Measurements from ENCODE around the gene C11orf68. TPM values are rescaled to one million over a fixed set of nuclear protein-coding genes. Genes with fewer than 3 reads are reported as not detected.

C11orf68 gene
- 21.6 TPM for total RNA-seq
- polyA plus RNA-seq: 10 to 100 TPM; 65.8 to 90.7 (median 85.0) TPM

- no peaks in the 10 kb centered on the region for H3K9me3 Mint-ChIP-seq
- peaks cover 46% of the 10 kb centered on the region for H3K4me1 ChIP-seq (ENCODE audit: control insufficient read depth, insufficient read depth, low read length, poor library complexity, severe bottlenecking)
- peak; percentile 75 to 77 for ATAC-seq (ENCODE audit: low read depth in 2 of 2)
These were observed at the start of gene C11orf68 for GRCh38 chr11:65918211-65919140. C11orf68 (minus strand) TSS chr11:65919062; CDS start chr11:65919031, 31 bp downstream.

DNA sequence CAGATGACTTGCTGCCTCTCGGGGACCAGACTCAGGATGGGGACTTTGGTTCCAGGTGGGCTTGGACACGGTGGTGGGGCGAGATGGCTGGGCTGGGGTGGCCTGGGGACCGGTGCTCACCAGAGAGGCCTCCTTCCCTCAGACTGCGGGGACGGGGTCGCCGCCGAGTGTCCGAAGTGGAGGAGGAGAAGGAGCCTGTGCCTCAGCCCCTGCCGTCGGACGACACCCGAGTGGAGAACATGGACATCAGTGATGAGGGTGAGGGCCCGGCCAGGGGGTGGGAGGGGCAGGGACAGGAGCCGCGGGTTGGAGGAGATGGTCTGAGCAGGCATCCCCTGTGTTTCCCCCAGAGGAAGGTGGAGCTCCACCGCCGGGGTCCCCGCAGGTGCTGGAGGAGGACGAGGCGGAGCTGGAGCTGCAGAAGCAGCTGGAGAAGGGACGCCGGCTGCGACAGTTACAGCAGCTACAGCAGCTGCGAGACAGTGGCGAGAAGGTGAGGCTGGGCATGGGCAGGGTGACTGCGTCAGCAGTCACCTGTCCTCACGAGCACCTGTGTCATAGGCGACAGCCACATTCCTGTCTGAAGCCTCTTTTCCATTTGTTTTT, 48.6 kb upstream of the C11orf68 start:
- no peak overlapping the region for H3K27ac Mint-ChIP-seq
- ATAC-seq (ENCODE audit: low read depth in 2 of 2) (no peak), DNase-seq (no peak)
- H3K4me3 Mint-ChIP-seq: no peak overlapping the region
- Histone ChIP-seq H3K4me1 (ENCODE audit: control insufficient read depth, insufficient read depth, low read length, poor library complexity, severe bottlenecking) (peaks cover 21% of the 10 kb centered on the region), H3K9me3 (ENCODE audit: control insufficient read depth in 2 of 2, low read length in 2 of 2) (no peaks in the 10 kb centered on the region), H3K36me3 (ENCODE audit: control insufficient read depth, insufficient read depth, low read length) (peaks cover 69% of the 10 kb centered on the region), H3K4me3 (ENCODE audit: low read depth, low read length) (no peak overlapping the region), H3K27ac (ENCODE audit: insufficient read depth, low read length, poor library complexity, severe bottlenecking) (no peak overlapping the region), H3K27me3 (ENCODE audit: control insufficient read depth, insufficient read depth, low read length) (no peaks in the 10 kb centered on the region)
- peaks cover 0 to 45% (median 22%) of the 10 kb centered on the region in 4 donors for H3K4me1 Mint-ChIP-seq
- no peaks in the 10 kb centered on the region for H3K9me3 Mint-ChIP-seq
- H3K36me3 Mint-ChIP-seq: peaks cover 42% of the 10 kb centered on the region
- no peaks in the 10 kb centered on the region for H3K27me3 Mint-ChIP-seq

More at GRCh38 chr11:65918211-65919140, at the start of gene C11orf68:
- peaks cover 15% of the 10 kb centered on the region for H3K36me3 Mint-ChIP-seq
- no peaks in the 10 kb centered on the region for H3K27me3 ChIP-seq (ENCODE audit: control insufficient read depth, insufficient read depth, low read length)
- H3K4me3 Mint-ChIP-seq: peak within 1 kb of the TSS; percentile 90 to 98 (median 94)
- H3K36me3 ChIP-seq (ENCODE audit: control insufficient read depth, insufficient read depth, low read length): peaks cover 13% of the 10 kb centered on the region
- peak within 1 kb of the TSS; percentile 86 to 97 (median 92) for H3K27ac Mint-ChIP-seq
- peak within 1 kb of the TSS; percentile 81 for H3K27ac ChIP-seq (ENCODE audit: insufficient read depth, low read length, poor library complexity, severe bottlenecking)
- DNase-seq: peak in 1 of 3 donors; percentile 52
- peak within 1 kb of the TSS; percentile 85 for H3K4me3 ChIP-seq (ENCODE audit: low read depth, low read length)
- H3K4me1 Mint-ChIP-seq: peaks cover 0 to 57% (median 25%) of the 10 kb centered on the region in 4 donors
- H3K9me3 ChIP-seq (ENCODE audit: control insufficient read depth in 2 of 2, low read length in 2 of 2): no peaks in the 10 kb centered on the region
- no peaks in the 10 kb centered on the region for H3K27me3 Mint-ChIP-seq

DNA sequence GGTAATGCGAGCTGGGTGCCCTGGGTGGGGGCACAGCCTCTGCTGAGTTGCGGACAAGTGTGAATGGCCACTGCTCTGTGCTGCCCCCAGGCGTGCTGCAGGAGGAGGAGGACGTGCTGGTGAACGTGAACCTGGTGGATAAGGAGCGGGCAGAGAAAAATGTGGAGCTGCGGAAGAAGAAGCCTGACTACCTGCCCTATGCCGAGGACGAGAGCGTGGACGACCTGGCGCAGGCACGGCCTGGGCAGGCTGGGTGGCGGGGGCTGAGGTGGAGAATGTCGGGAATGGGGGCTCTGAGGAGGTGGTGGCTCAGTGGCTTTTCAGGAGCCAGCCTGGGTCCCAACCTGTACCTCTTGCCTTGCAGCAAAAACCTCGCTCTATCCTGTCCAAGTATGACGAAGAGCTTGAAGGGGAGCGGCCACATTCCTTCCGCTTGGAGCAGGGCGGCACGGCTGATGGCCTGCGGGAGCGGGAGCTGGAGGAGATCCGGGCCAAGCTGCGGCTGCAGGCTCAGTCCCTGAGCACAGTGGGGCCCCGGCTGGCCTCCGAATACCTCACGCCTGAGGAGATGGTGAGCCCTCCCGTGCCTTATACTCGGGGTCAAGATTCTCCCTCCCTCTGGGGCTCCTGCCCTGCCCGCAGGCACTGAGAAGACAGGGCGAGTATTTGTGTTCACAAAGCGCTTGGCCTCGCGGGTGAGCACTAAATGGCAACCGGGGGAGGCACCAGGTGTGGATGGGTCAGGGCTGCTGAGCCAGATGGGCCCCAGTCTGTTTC, 47.3 kb upstream of the C11orf68 start:
- Histone ChIP-seq H3K27ac (ENCODE audit: insufficient read depth, low read length, poor library complexity, severe bottlenecking) (no peak overlapping the region), H3K27me3 (ENCODE audit: control insufficient read depth, insufficient read depth, low read length) (no peaks in the 10 kb centered on the region), H3K4me1 (ENCODE audit: control insufficient read depth, insufficient read depth, low read length, poor library complexity, severe bottlenecking) (peaks cover 25% of the 10 kb centered on the region), H3K4me3 (ENCODE audit: low read depth, low read length) (no peak overlapping the region), H3K9me3 (ENCODE audit: control insufficient read depth in 2 of 2, low read length in 2 of 2) (no peaks in the 10 kb centered on the region), H3K36me3 (ENCODE audit: control insufficient read depth, insufficient read depth, low read length) (peaks cover 69% of the 10 kb centered on the region)
- ATAC-seq (ENCODE audit: low read depth in 2 of 2) (no peak), DNase-seq (no peak)
- Mint-ChIP-seq H3K9me3 (no peaks in the 10 kb centered on the region), H3K27ac (no peak overlapping the region), H3K4me3 (peak overlapping the region in 1 of 4 donors; percentile 52), H3K27me3 (no peaks in the 10 kb centered on the region), H3K4me1 (peaks cover 0 to 49% (median 28%) of the 10 kb centered on the region in 4 donors), H3K36me3 (peaks cover 39% of the 10 kb centered on the region)

DNA sequence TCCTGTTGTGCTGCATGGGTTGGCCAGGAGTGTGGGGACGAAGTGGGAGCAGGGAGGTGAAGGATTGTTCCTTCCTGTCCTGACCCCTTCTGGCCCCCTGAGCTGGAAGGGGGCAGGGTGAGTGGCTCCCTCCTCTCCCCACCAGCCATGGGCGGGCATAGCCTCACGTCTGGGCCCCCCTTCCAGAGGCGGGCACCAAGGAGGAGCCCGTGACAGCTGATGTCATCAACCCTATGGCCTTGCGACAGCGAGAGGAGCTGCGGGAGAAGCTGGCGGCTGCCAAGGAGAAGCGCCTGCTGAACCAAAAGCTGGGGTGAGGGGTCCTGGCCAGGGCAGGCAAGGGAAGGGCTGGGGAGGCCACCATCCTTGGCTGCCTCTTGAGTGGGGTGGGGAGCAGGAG, 46.0 kb upstream of the C11orf68 start:
- Histone ChIP-seq H3K27me3 (ENCODE audit: control insufficient read depth, insufficient read depth, low read length) (no peaks in the 10 kb centered on the region), H3K4me1 (ENCODE audit: control insufficient read depth, insufficient read depth, low read length, poor library complexity, severe bottlenecking) (peaks cover 29% of the 10 kb centered on the region), H3K36me3 (ENCODE audit: control insufficient read depth, insufficient read depth, low read length) (peaks cover 62% of the 10 kb centered on the region), H3K27ac (ENCODE audit: insufficient read depth, low read length, poor library complexity, severe bottlenecking) (no peak overlapping the region), H3K9me3 (ENCODE audit: control insufficient read depth in 2 of 2, low read length in 2 of 2) (no peaks in the 10 kb centered on the region), H3K4me3 (ENCODE audit: low read depth, low read length) (no peak overlapping the region)
- ATAC-seq (ENCODE audit: low read depth in 2 of 2) (no peak), DNase-seq (no peak)
- H3K27ac Mint-ChIP-seq: no peak overlapping the region
- H3K9me3 Mint-ChIP-seq: no peaks in the 10 kb centered on the region
- peaks cover 39% of the 10 kb centered on the region for H3K36me3 Mint-ChIP-seq
- H3K27me3 Mint-ChIP-seq: no peaks in the 10 kb centered on the region
- no peak overlapping the region for H3K4me3 Mint-ChIP-seq
- H3K4me1 Mint-ChIP-seq: peaks cover 0 to 50% (median 25%) of the 10 kb centered on the region in 4 donors

GRCh38 chr11:65962141-65962564, 43.3 kb upstream of the C11orf68 start:
- ATAC-seq (ENCODE audit: low read depth in 2 of 2) (no peak), DNase-seq (no peak)
- H3K4me3 Mint-ChIP-seq: peak overlapping the region; percentile 95 to 99 (median 99)
- H3K9me3 ChIP-seq (ENCODE audit: control insufficient read depth in 2 of 2, low read length in 2 of 2): no peaks in the 10 kb centered on the region
- peaks cover 0 to 51% (median 24%) of the 10 kb centered on the region in 4 donors for H3K4me1 Mint-ChIP-seq
- H3K27me3 ChIP-seq (ENCODE audit: control insufficient read depth, insufficient read depth, low read length): no peaks in the 10 kb centered on the region
- H3K4me1 ChIP-seq (ENCODE audit: control insufficient read depth, insufficient read depth, low read length, poor library complexity, severe bottlenecking): peaks cover 37% of the 10 kb centered on the region
- peak overlapping the region; percentile 26 to 98 (median 95) for H3K27ac Mint-ChIP-seq
- H3K27me3 Mint-ChIP-seq: no peaks in the 10 kb centered on the region
- peaks cover 36% of the 10 kb centered on the region for H3K36me3 ChIP-seq (ENCODE audit: control insufficient read depth, insufficient read depth, low read length)
- peak overlapping the region; percentile 95 for H3K27ac ChIP-seq (ENCODE audit: insufficient read depth, low read length, poor library complexity, severe bottlenecking)
- peaks cover 27% of the 10 kb centered on the region for H3K36me3 Mint-ChIP-seq
- no peaks in the 10 kb centered on the region for H3K9me3 Mint-ChIP-seq
- peak overlapping the region; percentile 82 for H3K4me3 ChIP-seq (ENCODE audit: low read depth, low read length)

GRCh38 chr11:65961267-65962140, 42.6 kb upstream of the C11orf68 start, which contains the start of gene SART1:
SART1 (plus strand) TSS chr11:65961734; CDS start chr11:65961781, 47 bp downstream.
- peaks cover 2% of the 10 kb centered on the region for H3K27me3 Mint-ChIP-seq
- ATAC-seq (ENCODE audit: low read depth in 2 of 2): peak; percentile 90 to 91
- peaks cover 29% of the 10 kb centered on the region for H3K36me3 ChIP-seq (ENCODE audit: control insufficient read depth, insufficient read depth, low read length)
- H3K27ac Mint-ChIP-seq: peak within 1 kb of the TSS; percentile 98 to 99 (median 98)
- peaks cover 43% of the 10 kb centered on the region for H3K4me1 ChIP-seq (ENCODE audit: control insufficient read depth, insufficient read depth, low read length, poor library complexity, severe bottlenecking)
- H3K4me3 ChIP-seq (ENCODE audit: low read depth, low read length): peak within 1 kb of the TSS; percentile 92
- peak; percentile 95 to 98 (median 96) for DNase-seq
- peak within 1 kb of the TSS; percentile 95 for H3K27ac ChIP-seq (ENCODE audit: insufficient read depth, low read length, poor library complexity, severe bottlenecking)
- peaks cover 6 to 58% (median 30%) of the 10 kb centered on the region in 4 donors for H3K4me1 Mint-ChIP-seq
- H3K9me3 Mint-ChIP-seq: no peaks in the 10 kb centered on the region
- H3K36me3 Mint-ChIP-seq: peaks cover 27% of the 10 kb centered on the region
- no peaks in the 10 kb centered on the region for H3K27me3 ChIP-seq (ENCODE audit: control insufficient read depth, insufficient read depth, low read length)
- peak within 1 kb of the TSS; percentile 95 to 99 (median 99) for H3K4me3 Mint-ChIP-seq
- no peaks in the 10 kb centered on the region for H3K9me3 ChIP-seq (ENCODE audit: control insufficient read depth in 2 of 2, low read length in 2 of 2)

All from CD4-positive, CD25-positive, alpha-beta regulatory T cell (primary cell).